ENCODE data around the gene AUTS2.

GRCh38 chr7:69911337-69911736 lies 313.1 kb downstream of the AUTS2 start:
- no peak for TF ChIP-seq CTCF (IDR thresholded peaks at IDR 0.05)
- no peak for TF ChIP-seq ZNF121 (CRISPR knock-in tag; IDR thresholded peaks at IDR 0.05)
- no peak for TF ChIP-seq CBFB (CRISPR knock-in tag; IDR thresholded peaks at IDR 0.05; ENCODE audit: low read depth)
- no peak for TF ChIP-seq ESRRA (CRISPR knock-in tag; IDR thresholded peaks at IDR 0.05; ENCODE audit: borderline replicate concordance)
